ENCODE measurements around the gene PPP1R36.
"Not testable (repeated sequence)": the region's sequence is repeated elsewhere in the genome, so short reads cannot be mapped to it uniquely, and the experiment has no call there.

Gene PPP1R36

DNA sequence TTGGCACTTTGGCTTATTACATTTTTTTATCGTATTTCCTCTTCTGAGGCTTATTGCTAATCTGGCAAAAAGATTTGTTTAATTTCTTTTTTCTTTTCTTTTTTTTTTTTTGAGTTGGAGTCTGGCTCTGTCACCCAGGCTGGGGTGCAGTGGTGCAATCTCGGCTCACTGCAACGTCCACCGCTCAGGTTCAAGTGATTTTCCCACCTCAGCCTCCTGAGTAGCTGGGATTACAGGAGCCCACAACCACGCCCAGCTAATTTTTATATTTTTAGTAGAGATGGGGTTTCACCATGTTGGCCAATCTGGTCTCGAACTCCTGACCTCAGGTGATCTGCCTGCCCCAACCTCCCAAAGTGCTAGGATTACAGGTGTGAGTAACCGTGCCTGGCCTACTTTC lies 19.9 kb downstream of the PPP1R36 start:
- DNase-seq = not testable (repeated sequence)

DNA sequence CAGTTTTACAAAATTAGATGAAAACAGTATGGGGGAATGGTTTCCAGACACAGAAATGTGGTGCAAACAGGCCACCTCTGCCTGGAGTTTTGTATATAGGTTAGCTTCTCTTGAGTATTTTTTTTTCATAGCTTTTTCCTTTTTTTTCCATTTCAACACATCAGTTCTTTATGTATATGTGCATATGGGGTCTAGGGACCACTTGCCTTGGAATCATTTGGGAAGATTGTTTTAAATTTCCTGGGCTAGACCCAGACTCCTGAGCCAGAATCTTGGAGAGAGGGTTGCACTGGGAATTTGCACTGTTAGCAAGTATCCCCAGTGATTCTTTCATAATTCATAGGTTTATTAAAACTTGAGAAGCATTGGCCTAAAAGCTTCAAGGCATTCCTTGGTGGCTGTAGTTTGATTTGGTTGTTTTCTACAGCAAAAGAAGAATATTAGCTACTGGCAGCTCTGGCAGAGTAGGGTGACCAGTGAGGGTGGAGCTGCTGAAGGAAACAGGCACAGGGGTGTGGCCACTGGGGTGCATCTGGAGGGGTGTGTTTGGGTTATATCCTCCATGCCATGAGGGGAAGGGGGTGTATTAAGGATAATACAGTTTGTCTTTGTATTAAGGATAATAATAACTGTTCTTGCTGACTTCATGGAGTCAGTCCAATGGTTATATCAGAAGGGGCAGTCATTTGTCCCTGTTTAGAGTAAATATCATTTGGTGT lies 22.8 kb downstream of the PPP1R36 start:
- DNase-seq = no peak

DNA sequence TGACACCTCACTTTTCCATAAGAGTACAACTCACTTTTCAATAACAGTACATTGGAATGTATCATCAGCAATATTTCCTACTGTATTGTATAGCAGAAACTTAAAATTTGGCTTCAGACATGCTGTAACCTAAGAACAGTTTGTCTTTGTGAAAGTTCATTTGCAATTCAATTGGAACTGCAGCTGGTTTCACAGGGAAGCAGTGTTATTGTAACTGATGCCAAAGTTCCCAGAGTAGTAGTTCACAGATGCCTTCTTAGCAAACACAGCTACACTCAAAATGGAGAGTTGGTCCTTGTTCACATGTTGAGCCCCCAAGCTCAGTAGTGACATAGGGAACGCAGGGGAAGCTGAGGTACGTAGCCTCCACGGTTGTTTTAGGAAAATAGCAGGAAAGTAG lies 23.3 kb downstream of the PPP1R36 start:
- DNase-seq = no peak

DNA sequence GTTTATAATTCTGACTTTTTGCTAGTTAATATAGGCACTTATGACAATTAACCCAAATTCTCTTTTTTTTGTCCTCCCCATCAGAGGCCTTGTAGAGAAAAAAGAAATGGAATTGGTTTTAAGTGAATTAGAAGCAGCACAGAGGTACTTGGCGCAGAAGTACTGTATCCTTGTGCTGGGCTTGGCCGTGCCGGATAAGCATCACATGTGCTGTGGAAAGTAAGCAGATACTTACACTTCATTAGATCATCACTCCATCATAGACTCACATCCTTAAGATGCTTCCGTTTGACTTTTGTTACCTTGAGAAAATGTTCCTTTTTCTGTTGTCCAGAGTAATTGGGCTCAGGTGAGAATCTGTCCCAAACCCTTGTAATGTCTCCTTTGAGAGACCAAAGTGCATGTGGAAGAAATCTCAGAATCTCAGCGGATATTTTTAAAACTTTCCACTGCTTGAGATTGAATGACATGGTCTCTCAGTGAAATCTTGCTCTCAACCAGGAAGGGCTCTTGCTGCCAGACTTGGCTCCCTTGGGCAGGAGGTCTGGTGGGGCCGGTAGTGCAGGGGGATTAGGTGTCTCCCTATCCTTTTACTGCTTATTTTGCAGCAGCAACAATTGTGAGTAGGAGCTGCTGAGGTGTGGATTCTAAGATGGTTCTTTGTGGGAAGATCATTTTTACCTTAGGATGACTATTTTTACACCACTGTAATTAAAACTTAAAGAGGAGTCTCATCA lies 24.8 kb downstream of the PPP1R36 start:
- DNase-seq = no peak

DNA sequence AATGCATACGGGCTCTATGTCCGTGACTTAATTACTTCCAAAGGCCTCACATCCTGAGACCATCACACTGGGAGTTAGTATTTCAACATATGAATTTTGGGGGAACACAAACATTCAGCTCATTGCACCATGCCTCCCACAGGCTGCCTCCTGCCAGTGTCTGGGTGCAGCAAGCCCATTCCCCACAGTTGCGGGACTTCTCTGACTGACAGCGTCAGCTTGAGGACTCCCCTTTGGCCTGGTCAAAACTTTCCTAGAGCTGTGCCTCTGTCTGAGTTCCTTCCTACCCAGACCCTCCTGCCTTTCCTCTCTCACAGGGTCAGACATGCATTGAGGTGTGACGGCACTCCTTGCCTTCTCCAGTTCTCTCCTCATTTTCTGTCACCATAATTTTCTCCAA lies 27.4 kb downstream of the PPP1R36 start:
- DNase-seq = no peak

DNA sequence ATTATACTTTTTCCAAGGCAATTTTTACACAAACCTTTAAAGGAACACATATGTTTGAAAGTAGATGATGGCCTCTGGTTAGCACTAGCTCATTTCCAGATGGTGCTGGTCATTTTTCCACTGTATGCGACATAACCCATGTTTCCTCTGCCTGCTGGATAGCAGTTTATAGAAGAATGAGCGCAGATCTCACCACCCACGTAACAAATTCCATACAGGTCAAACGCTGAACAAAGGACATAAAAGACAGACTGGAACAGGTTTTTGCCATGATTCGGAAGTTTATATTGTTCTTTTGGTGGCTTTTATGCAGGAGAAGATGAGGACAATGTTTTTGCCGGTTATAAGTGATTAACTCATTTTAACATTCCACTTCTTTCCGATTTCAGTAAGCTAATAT lies 30.7 kb downstream of the PPP1R36 start:
- DNase-seq = no peak

DNA sequence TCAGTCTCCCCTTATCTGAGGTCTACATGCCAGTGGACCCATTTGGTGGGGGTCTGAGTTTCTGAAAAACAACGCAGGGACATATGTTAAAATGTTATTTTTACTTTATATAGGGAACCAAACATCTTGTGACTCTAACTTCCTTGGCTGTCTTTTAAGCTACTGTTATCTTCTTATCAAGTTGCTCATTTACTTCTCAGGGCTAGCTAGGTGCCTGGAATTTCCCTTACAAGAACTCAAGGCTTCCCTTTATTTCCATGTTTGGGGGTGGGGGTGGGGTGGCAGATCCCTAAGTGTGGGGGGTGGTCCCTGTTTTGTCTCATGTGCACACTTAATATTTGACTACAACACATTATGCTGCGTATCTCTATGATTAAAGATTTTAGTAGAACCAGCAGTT lies 31.6 kb downstream of the PPP1R36 start:
- no peak for DNase-seq

DNA sequence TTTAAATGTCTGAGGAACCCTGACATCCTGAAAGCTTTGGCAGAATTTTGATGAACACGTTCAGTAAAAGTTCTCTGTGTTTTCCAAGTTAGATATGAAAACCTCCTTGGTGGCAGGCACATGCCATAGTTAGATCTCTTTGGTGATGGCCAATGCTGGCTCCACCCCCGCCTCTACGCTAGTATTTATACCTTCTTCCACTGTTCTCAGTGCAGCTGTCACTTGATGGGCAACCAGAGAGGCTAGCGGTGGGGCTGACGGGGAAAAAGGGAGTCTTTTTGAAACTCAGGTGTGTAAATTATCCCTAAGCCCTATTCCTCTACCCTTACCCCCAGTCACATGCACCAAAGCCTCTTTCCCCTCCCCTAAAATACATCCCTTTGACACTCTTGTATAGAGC lies 32.1 kb downstream of the PPP1R36 start:
- no peak for DNase-seq

DNA sequence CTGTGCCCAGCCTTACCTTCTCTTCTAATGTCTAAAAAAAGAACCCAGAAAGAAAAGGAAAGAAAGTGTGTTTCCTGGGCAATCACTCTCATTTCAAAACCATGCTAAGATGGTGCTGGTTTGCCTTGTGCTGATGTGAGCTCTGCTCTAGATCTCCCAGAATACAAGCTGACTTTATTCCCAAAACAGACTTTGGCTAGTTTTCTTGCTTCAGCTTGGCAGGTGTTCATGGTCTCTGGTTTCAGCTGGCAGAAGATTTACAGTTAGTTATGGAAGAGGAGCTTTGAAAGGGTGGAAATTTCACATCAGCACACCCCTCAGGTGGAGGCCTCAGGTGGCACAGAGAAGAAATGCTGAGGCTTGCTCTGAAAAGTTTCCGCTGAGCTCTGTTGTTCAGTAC lies 34.4 kb downstream of the PPP1R36 start:
- no peak for DNase-seq

DNA sequence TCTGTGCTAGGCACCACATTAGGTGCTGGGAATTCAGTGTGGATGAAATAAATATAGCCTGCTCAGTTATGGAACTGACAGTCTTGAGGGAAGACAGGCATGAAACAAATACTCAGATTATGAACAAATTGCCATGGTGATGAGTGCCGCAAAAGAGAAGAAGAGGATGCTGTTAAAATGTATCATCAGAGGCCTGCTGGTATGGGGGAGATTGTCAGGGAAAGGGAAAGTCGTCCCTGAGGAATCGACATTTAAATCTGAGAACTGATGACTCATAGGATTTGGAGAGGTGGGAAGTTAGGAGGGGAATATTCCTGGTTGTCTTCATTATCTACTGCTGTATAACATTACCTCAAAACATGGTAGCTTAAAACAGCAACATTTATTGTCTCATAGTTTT lies 42.0 kb downstream of the PPP1R36 start:
- DNase-seq = no peak

DNA sequence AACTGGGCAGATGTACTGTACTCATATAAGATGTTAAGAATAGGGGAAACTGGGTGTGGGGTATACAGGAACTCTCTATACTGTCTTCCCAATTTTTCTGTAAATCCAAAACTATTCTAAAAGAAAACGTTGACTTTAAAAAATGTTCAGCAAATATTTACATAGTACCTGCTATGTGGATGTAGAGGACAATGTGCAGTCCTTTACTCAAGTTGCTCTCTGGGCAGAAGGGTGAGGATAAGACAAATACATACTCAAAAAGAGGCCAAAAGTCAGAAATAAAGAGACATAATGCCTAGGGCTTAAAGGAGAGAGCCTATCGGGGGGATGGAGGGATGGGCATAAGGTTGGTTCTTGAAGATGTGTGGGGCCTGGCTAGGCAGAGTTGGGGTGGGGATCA lies 44.7 kb downstream of the PPP1R36 start:
- DNase-seq = no peak

DNA sequence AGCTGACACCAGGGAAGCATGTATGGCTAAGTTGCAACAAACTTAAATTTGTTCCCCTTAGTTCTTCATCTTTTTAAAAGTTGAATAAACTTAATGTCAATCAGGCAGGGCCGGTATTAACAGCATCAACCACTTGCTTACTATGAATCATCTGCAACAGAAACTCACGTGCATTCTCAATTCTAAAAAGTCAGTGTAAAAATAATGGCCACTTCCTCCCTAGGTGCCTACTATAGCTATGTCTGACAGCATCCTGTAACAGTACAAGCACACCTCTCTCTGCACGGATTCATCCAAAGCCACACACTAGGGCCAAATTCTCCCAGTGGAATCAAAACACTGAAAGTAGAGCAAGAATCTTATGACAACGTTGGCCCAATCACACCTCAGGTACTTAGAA lies 48.6 kb downstream of the PPP1R36 start:
- DNase-seq = peak; percentile 24

DNA sequence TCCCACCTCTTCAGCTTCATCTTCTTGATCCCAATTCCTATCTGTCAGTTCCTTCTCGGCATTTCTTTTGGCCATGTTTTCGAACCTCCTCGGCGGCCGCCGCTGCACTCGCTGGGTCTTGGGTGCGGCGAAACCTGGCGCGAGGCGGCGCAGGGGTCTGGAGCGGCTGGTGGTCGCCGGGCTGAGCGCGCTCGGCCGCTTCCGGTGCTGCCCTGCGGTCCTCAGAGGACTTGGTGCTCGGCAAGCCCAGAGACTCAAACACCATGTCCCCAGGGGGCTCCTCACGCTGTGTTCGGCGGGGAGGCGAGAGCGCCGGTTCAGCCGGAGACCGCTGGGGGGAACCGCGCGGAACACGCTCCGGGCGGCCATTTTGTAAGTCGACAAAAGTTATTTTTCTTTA lies 51.8 kb downstream of the PPP1R36 start:
- DNase-seq = no peak

DNA sequence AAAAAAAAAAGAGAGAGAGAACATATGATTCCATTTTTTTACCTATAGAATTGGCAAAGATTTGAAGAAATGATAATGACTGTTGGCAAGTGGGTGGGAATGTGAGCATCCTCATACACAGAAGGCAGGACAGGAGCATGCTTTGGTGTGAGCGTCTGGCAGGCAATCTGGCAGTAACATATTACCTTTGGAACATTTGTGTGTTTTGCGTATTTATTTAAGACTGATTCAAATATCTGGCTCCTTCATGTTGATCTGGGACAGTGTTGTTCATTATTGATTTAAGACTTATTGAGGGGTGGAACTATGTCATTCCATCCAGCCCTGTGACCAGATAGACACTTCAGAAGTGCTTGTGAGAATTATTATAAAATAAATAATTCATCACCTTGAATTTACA lies 53.1 kb downstream of the PPP1R36 start:
- DNase-seq = no peak

DNA sequence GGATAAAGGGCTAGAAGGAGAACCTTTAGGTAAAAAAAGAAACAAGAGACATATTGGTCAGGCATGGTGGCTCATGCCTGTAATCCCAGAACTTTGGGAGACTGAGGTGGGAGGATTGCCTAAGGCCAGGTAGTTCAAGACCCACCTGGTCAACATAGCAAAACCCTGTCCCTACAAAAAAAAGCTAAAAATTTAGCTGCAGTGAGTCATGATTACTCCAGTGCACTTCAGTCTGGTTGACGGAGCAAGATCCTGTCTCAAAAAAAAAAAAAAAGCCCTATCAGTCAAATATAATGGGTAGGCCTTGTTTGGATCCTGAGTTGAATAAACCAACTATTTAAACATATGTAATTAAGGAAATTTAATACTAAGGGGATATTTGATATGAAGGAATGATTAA lies 54.2 kb downstream of the PPP1R36 start:
- DNase-seq = no peak

DNA sequence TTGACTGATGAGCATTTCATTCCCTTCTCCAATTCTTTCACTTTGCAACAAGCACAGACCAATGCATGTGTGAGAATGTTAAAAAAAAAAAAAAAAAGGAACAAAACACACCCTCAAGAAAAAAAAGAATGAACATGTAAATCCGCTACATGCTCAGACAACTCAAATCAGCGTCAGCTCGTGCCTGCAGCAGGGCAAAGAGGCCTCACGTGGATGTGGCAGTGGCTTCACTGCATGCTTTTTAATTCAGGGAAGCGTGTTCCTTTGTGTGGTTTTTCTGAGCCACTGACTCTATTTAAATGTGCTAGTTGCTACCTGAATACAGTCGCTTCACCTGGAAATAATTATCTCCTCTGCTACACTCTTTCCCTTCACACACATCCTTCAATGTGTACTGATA lies 55.1 kb downstream of the PPP1R36 start:
- no peak for DNase-seq

DNA sequence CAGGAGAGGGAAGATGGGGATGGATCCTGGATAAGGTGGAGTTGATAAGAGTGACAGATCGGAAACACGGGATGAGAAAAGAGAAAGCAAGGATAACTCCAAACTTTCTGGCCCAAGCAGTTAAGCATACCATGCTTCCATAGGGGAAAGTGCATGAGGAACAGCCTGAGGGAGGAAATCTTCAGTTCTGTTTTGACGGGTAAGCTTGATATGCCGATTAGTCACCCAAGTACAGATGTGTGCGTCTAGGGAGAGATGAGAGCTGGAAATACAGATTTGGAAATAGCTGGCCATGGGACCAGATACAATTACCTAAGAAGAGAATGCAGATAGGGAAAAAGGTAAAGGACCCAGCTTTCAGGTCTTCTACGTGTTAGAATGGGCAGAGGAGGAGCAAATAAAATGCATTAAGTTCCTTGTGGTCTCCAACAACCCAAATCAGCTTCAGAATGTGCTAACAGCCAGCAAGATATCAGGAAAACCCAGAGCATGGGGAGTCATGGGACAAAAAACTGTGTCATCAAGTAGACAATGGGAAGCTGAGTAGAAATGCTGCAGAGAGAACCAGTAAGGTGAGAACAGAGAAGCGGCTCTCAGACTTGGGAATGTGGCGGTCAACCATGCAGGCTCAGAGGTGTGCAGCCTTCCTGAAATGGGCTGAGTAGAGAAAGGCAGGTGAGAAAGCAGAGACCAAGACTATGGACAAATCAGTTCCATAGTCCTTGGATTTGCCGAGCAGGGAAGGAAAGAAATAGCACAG lies 56.3 kb downstream of the PPP1R36 start:
- DNase-seq = no peak

DNA sequence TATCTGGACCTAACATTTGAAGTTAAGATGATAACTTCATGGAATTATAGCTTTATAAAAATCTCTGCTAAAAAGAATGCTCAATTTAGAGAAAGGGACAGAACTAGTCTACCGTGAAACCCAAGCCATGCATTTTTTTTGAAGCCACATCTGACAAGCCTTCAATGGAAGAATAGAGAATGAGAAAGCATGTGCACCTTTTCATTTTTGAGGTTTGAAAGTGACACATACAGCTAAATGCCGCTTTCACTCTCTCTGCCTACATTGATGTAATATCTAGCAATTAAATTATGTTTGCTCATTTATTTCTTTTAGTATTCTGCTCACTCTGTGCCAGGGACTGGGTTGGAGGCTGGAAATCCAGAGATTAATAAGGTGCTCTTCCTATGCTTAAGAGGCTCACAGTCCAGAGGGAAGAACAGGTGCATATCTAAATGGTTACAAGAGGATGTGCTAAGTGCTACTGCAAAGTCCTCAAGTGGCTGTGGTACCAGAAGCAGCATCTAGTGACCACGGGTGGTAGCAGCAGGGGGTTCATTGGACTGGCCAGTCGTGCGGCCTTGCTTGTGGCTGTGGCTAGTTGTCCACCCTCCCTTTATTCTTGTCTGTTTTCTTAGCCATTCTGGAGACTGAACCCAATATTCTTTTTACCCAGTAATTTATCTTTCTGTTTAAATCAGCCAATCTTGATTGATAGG lies 60.4 kb downstream of the PPP1R36 start:
- no peak for DNase-seq

DNA sequence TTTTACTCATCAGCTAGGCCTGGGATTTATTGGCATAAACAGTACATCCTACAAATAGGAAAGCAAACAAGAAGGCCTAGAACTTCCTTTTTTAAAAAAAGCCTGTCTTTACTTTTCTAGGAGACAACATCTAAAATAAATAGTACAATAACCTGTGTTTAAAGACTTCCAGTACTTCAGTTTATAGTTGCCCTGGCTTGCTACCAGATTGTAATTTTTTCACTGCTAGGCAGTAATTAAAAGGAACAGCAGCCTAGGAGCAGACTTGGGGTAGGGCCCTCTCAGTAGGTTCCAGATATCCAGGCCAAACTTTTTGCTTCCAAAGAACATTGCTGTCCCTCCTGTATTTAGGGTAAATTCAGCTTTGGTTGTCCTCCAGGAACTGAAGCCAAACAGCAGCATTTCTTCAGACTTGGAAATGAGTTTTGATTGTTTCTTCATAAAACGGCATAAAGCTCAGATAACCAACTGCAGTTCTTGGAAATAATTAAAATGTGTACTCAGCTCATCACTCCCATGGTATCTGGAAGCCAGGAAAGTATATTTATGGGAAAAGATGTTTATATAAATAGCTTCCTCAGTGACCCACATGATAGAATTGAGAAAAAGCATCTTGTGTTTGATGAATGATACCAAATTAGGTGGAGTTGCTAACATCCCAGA lies 61.7 kb downstream of the PPP1R36 start:
- DNase-seq = no peak

DNA sequence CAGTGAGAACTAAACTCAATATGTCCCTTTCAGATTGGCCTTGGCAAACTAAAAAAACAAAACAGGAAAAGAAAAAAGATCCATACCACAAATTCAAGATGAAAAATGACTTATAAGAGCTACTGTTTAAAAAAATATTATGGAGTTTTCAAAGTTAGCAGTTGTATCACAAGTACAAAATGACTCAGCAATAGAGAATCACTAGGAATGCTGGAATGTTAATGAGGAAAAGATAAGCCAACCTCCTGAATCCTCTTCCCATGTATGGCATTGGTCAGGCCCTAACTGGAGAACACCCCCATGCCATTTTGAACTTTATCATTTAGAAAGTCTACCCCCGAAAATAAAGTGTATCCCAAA lies 62.2 kb downstream of the PPP1R36 start:
- no peak for DNase-seq

DNA sequence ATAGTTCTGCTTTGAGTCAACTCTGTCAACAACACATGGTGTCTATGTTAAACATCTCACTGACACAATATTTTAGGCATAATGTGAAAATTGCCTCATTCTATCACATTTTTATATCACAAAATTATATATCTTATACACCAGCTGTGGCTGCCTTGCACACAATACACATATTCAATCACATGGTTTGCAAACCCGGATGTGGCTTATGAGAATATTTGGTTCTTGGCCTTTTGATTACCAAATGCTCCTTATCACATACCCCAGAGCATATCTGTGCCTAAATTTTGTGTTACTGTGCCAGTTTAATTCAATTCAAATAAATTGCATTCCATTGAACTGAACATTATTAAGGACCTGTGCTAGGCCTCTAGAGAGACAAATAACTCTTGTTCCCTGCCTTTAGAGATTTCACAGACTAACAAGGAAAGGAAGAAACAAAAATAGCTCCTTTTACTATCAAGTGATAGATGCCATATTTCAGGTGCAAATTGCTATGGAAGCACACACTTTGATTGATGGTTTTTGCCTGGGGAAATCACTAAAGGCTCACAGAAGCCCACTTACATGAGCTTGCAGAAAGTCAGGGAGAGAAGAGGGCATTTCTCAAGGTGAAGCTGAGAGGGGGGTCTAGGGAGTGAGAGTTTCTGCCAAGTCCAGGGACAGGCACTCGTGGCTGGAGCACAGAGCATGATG lies 63.4 kb downstream of the PPP1R36 start:
- DNase-seq = no peak

DNA sequence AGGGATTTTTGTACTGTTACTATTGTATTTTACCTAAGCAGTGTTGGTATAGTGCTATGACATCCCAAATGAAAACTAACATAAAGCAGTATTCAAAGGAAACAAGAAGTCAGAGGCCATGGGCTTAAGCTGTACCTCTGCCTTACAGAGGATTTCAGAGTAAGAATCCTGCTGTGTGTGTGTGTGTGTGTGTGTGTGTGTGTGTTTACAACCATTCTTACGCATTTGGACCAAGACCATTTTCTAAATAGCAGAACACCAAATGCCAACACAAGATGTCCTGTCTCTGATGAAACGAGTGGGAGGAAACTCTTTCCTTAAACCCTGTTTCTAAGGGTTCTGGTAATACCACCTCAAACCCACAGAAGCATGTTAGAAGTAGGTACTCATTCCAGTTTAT lies 64.4 kb downstream of the PPP1R36 start:
- DNase-seq = no peak
